SK-N-SH (cell line): Measurements from ENCODE around the gene SPAG5.
A peak's percentile ranks its signal among the peaks of the same experiment; 100 is the strongest.

Source experiments
- GATA2 ChIP-seq: sonication (generic); formaldehyde crosslinking; IDR thresholded peaks from 2 replicates; pipeline ENCODE4 v1.5.0; 2020; ENCODE audit warnings: mild to moderate bottlenecking, missing genetic modification reagents
- JUND ChIP-seq: IDR thresholded peaks from 2 replicates; pipeline ENCODE4 v1.4.0; 2012
- POLR2AphosphoS5 ChIP-seq: IDR thresholded peaks from 2 replicates; pipeline ENCODE4 v1.6.1; 2012; ENCODE audit warnings: low read depth, low read length
- TAF1 ChIP-seq: IDR thresholded peaks from 2 replicates; pipeline ENCODE4 v1.6.1; 2012; ENCODE audit warnings: low read depth, mild to moderate bottlenecking, low read length, moderate library complexity, borderline replicate concordance
- YY1 ChIP-seq: IDR thresholded peaks from 2 replicates; pipeline ENCODE4 v1.4.0; 2012; ENCODE audit warnings: low read depth, mild to moderate bottlenecking
- TF ChIP-seq, protein P1 (sequence below): fragments of 200-600 bp; sonication (generic); IDR thresholded peaks from 2 replicates; pipeline ENCODE4 v1.6.1; 2017; ENCODE audit warnings: antibody characterized with exemption, mild to moderate bottlenecking, moderate library complexity
- TF ChIP-seq, protein P2 (sequence below): IDR thresholded peaks from 2 replicates; pipeline ENCODE4 v1.4.0; 2012; ENCODE audit warnings: low read depth, borderline replicate concordance
- TF ChIP-seq, protein P3 (sequence below): fragments of 150-350 bp; IDR thresholded peaks from 2 replicates; pipeline ENCODE4 v1.6.1; 2017; ENCODE audit warnings: antibody characterized with exemption, low read length, low read depth, borderline replicate concordance

DNA sequence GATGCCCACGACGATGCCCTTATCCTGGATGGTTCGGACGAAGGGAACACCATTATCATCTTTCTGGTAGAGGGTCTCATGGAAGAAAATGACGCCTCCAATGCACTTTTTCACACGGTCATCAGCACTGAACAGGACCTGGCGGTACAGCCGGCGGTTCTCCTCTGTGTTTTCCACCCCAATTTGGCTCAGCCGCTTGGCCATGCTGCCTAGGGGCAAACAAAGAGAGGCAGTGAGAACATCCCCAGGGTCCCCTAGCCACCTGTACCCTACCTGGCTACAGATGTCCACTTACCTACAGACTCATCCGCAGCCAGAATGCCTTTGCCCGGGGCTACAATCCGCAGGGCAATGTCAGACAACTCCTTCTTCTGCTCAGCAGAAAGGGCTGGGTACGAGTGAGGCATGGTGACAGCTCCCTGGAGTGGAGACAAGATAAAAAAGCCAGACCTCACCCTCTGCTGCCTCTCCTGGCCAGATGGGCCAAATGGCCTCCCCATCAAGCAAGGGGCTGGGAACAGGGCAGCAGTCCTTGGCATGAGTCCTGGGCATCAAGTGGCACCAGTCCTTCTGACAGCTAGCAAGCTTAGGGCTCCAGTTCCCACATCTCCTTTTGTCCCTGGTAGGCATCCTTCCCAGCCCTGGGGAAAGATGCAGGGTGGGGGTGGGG lies 23.6 kb downstream of the SPAG5 start:
- TF ChIP-seq GATA2 (CRISPR knock-in tag) (peak; percentile 64), POLR2AphosphoS5 (no peak), YY1 (no peak), JUND (no peak), TAF1 (no peak)
- TF ChIP-seq, protein P1, sequence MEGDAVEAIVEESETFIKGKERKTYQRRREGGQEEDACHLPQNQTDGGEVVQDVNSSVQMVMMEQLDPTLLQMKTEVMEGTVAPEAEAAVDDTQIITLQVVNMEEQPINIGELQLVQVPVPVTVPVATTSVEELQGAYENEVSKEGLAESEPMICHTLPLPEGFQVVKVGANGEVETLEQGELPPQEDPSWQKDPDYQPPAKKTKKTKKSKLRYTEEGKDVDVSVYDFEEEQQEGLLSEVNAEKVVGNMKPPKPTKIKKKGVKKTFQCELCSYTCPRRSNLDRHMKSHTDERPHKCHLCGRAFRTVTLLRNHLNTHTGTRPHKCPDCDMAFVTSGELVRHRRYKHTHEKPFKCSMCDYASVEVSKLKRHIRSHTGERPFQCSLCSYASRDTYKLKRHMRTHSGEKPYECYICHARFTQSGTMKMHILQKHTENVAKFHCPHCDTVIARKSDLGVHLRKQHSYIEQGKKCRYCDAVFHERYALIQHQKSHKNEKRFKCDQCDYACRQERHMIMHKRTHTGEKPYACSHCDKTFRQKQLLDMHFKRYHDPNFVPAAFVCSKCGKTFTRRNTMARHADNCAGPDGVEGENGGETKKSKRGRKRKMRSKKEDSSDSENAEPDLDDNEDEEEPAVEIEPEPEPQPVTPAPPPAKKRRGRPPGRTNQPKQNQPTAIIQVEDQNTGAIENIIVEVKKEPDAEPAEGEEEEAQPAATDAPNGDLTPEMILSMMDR: no peak
- TF ChIP-seq, protein P2, sequence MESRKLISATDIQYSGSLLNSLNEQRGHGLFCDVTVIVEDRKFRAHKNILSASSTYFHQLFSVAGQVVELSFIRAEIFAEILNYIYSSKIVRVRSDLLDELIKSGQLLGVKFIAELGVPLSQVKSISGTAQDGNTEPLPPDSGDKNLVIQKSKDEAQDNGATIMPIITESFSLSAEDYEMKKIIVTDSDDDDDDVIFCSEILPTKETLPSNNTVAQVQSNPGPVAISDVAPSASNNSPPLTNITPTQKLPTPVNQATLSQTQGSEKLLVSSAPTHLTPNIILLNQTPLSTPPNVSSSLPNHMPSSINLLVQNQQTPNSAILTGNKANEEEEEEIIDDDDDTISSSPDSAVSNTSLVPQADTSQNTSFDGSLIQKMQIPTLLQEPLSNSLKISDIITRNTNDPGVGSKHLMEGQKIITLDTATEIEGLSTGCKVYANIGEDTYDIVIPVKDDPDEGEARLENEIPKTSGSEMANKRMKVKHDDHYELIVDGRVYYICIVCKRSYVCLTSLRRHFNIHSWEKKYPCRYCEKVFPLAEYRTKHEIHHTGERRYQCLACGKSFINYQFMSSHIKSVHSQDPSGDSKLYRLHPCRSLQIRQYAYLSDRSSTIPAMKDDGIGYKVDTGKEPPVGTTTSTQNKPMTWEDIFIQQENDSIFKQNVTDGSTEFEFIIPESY: no peak
- TF ChIP-seq, protein P3, sequence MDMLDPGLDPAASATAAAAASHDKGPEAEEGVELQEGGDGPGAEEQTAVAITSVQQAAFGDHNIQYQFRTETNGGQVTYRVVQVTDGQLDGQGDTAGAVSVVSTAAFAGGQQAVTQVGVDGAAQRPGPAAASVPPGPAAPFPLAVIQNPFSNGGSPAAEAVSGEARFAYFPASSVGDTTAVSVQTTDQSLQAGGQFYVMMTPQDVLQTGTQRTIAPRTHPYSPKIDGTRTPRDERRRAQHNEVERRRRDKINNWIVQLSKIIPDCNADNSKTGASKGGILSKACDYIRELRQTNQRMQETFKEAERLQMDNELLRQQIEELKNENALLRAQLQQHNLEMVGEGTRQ: no peak
